GM21360 (cell line): ENCODE data around the gene TP53BP2.
"Not testable (repeated sequence)": the region's sequence is repeated elsewhere in the genome, so short reads cannot be mapped to it uniquely, and the experiment has no call there.

Source experiments
- ATAC-seq: cut with Tn5 transposase; IDR thresholded peaks from one replicate; pipeline ENCODE4 v1.9.1; 2021; ENCODE audit warnings: mild to moderate bottlenecking, moderate library complexity; ENCODE audit not compliant: unreplicated experiment

TP53BP2 gene

GRCh38 chr1:223845810-223846682 lies at the start of gene TP53BP2:
TP53BP2 (minus strand) TSS chr1:223845947; CDS start chr1:223845680, 267 bp downstream.
- ATAC-seq: peak; percentile 73

DNA sequence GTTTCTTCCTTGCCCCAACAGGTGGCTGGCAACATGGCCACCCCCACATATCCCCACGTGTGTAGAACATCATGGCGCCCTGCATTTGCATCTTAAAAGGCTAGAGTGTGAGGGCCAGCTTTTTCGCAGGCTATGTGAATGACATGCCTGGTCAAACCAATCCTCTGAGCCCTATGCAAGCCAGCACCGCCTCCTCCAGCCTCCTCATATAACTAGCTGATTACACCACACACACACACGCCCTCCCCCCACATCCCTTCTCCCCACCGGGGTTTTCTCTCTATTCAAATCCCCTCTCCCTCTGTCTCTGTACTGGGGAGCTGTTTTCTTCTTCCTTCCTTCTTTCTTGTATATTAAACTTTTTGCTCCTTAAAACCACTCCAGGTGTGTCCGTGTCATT lies 44.7 kb upstream of the TP53BP2 start:
- ATAC-seq: not testable (repeated sequence)

DNA sequence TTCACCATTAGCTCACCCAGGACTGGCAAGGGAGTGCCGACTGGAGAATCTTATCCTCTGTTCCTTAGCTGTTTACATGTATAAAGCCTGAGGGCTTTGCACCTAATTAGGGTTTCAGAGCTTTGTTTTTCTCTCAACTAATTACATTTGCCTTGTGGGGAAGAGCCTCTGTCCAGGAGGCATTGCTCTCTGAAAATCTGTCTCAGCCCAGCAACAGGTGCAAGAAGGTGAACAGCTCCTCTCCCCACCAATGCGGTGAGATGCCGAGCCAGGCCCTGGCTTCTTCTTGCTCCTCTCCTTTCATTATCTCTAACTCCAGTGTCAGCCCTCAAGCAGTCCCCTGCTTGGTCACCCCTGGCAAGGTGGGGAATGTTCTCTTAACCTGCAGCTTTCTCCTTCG lies 43.6 kb upstream of the TP53BP2 start:
- not testable (repeated sequence) for ATAC-seq

DNA sequence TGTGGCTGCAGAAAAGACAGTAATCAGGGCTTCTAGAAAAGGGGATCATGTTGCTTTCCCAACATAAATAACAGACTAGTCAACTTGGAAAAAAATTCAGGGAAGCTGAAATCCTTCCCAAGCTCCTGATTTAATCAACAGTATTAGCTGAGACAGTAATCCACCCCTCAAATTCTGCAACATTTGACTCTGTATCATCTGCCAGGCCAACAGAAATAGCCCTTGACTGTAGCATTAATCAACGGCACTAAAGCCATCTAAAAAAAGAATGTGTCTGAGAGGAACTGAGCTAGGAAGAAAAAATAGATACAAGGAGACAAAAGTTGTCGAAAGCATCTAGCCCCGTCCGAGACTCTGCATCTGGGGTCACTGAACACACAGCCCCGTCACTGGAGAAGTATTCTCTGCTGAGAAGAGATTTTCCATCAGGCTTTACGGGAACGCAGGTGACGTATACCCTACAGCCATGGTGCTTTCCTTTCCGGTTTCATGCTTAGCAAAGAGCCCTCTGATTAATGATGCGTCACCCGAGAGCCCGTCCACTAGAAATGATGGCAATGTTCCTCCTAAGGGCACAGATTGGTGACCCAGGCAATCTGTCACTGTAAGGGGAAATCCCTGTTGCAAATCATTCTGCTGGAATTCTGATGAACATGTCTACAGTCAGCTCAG lies 42.1 kb upstream of the TP53BP2 start:
- ATAC-seq: no peak

DNA sequence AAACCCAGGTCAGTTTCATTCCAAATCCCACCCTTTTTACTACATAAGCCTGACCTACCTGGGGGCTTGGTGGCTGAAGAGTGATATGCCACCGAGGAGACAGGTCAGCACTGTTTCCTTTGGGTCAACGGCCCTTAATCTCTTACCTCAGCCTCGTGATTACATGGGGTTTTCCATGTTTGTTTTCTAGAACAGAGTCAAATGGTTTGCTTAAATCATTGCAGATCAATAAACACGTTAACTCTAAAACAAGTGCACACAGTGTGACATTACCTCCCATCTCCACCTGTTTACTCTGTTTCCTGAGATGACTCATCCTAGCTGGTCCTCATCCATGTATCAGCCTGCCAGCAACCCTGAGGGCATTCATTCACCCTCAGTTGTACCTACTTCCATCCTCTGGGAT lies 40.8 kb upstream of the TP53BP2 start:
- ATAC-seq: no peak

GRCh38 chr1:223885614-223886013 lies 39.9 kb upstream of the TP53BP2 start:
- no peak for ATAC-seq

DNA sequence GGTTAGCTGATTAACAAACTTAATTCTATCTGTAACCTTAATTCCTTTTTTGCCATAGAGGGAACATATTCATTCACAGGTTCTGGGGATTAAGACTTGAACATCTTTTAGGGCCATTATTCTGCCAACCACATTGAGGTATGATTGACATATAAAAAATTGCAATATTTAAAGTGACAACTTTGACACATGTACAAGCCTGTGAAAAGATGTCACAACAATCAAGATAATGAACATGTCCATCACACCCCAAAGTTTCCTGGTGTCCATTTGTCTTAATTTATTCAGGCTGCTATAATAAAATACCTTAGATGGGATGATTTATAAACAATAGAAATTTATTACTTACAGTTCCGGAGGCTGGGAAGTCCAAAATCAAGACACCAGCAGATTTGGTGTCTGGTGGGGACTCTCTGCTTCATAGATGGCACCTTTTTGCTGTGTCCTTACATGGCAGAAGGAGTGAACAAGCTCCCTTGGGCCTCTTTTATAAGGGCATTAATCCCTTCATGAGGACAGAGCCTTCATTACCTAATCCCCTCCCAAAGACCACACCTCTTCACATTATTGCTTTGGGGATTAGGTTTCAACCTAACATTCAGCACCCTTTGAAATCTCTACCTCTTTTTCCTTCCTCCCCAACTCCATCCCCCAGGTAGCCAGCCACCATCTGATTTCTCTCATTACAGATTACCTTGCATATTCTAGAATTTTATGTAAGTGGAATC lies 33.0 kb upstream of the TP53BP2 start:
- ATAC-seq: no peak

DNA sequence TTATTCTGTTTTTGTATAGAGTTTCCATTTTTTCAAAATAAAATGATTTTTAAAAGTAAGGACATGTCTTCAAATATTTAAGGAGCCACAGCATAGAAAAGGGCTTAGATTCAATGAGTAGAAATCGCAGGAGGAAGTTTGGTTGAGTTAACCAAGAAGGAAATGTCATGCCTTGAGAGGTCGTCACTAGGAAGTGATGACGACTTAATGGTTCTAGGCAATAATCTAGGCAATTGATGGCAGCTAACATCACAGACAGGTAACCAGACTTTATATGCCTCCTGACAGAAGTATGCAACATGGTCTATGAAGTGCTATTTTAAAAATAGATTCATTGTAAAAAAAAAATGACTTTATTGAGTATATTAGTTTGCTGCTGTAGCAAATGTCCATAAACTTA lies 32.1 kb upstream of the TP53BP2 start:
- no peak for ATAC-seq

DNA sequence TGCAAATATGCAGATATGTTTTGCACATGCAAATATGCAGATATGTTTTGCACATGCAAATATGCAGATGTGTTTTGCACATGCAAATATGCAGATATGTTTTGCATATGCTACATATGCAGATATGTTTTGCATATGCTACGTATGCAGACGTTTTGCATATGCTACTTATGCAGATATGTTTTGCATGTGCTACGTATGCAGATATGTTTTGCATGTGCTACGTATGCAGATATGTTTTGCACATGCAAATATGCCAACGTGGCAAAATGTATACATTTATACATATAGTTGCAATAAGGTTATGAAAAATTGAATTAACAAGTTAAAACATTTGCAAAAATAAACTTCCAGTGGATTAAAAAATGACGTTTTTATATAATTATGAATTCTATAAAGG lies 30.8 kb upstream of the TP53BP2 start:
- ATAC-seq: no peak

GRCh38 chr1:223873044-223873443 lies 27.3 kb upstream of the TP53BP2 start:
- no peak for ATAC-seq

DNA sequence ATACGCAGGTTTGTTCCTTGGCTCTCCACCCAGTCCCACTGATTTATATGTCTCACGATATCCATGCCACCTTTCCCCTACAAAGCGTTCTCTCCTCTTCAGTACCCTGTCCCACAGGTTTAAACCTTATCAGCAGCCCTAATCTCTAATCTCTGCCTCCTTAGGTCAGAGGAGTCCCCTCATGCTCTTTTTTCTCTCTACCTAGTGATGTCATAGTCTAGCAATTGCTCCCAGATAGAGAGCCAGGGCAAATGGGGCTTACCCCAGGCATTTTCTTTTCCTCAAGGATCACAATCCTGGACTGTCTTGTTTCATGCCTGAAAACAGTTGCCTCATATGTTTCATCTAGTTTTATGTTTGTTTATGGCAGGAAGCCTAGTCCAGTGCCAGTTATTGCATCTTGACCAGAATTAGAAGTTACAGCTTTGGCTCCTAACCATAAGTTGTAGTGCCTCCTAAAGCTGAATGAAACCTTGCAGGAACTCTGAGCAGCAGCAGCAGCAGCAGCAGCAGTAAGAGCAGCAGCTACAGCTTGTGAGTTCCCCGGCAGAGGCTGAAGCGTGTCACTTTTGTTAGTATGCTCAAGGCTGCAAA lies 26.7 kb upstream of the TP53BP2 start:
- ATAC-seq: no peak

DNA sequence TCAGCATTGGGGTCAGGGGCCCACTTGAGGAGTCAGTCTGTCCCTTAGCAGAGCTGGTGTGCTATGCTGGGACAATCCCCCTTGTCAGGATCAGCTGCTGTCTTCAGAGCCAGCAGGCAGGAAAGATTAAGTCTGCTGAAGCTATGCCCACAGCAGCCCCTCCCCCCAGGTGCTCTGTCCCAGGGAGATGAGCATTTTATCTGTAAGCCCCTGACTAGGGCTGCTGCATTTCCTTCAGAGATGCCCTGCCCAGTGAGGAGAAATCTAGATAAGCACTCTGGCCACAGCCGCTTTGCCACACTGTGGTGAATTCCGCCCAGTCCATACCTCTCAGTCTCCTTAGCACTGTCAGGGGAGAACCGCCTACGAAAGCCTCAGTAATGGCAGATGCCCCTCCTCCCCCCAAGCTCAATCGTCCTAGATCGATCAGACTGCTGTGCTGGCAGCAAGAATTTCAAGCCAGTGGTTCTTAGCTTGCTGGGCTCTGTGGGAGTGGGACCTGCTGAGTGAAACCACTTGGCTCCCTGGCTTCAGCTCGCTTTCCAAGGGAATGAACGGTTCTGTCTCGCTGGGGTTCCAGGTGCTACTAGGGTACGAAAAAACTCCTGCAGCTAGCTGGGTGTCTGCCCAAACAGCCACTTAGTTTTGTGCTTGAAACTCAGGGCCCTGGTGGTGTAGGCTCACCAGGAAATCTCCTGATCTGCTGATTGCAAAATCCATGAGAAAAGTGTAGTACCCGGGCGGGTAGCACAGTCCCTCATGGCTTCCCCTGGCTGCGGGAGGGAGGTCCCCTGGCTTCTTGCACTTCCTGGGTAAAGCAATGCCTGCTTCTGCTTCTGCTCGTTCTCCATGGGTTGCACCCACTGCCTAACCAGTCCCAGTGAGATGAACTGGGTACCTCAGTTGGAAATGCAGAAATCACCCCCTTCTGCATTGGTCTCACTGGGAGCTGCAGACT lies 25.1 kb upstream of the TP53BP2 start:
- no peak for ATAC-seq

GRCh38 chr1:223864599-223865368 lies 19.0 kb upstream of the TP53BP2 start:
- not testable (repeated sequence) for ATAC-seq

DNA sequence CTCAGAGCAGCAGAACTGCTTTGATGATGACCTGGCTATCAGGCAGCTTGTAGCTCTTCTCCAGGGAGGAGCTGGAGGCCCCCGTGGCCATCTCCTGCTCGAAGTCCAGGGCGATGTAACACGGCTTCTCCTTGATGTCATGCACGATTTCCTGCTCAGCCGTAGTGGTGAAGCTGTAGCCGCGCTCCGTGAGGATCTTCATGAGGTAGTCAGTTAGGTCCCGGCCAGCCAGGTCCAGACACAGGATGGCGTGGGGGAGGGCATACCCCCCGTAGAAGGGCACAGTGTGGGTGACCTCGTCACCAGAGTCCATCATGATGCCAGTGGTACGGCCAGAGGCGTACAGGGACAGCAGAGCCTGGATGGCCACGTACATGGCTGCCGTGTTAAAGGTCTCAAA lies 18.3 kb upstream of the TP53BP2 start:
- ATAC-seq: no peak

GRCh38 chr1:223861904-223862303 lies 16.2 kb upstream of the TP53BP2 start:
- no peak for ATAC-seq

DNA sequence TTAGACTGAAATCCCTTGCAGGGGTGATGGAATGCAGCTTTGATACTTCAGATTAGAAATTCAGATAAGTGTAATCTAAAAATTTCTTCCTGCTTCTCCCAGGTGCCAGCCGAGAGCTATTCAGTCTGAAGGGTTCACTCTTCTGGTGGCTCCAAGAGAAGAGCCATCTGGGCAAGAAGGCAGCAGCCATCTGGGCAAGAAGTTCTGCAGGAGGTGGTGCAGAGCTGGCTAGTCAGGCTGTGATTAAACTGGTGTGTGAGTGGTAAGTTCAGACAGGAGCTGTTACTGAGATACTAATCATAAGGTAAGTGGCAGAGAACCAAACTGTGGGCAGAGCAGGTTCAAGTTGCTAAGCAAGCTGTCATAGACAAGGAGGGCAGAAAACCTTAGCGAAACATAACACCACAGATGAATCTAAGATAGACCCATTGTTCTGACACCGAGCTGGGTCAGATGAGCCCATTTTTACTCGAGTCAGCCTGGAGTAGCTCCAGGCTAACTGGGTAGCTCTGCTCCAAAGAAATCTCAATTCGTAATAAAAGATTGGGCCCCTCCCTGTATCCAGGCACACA lies 14.4 kb upstream of the TP53BP2 start:
- ATAC-seq: no peak

GRCh38 chr1:223859058-223859457 lies 13.3 kb upstream of the TP53BP2 start:
- no peak for ATAC-seq

DNA sequence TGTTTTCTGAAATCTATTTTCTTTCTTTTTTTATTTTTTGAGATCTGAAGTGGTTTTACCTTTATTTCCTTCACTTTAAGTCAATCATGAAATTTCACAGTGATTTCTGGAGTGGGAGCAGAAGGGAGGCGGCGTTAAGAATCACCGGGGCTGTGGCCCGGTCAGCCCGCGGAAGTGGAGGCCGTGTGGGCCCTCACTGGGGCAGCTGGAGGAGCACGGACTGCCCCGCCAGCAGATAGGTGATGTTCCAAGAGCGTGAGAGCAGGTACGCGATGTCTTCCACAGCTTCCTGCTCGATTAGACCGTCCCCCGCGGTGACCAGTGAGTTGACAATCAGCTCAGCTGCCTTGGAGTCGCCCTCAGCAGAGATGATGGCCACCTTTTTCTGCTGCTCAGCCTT lies 10.6 kb upstream of the TP53BP2 start:
- no peak for ATAC-seq

DNA sequence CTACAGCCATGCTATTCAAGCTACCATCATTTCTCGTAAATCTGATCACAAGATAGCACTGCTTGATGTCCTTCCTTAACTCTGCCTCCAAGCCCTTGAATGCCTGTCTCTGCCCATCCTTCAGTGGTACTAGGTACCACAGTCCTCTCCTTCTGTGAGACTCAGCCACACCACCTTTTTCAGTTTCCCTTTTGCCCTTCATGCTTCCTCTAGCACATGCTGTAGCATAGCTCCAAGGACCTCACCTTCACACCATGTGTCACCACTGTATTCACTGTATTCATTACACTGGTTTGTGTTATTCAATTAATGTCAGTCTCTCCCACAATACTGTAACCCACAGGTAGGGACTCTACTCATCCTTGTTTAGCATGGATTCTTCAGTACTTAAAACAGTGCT lies 8.0 kb upstream of the TP53BP2 start:
- ATAC-seq: no peak
